ENCODE results near the gene TMEM117.
"Not testable (repeated sequence)": the region's sequence is repeated elsewhere in the genome, so short reads cannot be mapped to it uniquely, and the experiment has no call there.

Gene TMEM117

DNA sequence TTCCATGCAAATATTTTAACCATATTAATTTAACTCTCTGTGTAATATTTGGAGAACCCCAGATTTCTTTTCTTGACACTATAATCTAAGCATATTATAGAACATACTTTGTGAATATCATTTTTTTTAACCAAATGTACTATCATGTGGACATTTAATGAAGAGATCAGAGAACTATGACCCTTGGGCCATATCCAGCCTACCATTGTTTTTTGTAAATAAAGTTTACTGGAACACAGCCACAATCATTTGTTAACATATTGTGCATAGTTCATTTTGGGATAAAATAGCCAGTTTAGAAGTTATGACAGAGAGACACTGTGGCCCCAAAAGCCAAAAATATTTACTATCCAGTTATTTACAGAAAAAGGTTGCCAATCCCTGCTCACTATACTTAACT, 338.2 kb downstream of the TMEM117 start:
- in situ Hi-C loops (cut with MboI; ENCODE audit: low sequenced_read_pairs) = no loop called here

GRCh38 chr12:44184499-44185206, 348.8 kb downstream of the TMEM117 start:
- in situ Hi-C loops (cut with MboI; ENCODE audit: low sequenced_read_pairs) = no loop called here

GRCh38 chr12:44193281-44193680, 357.4 kb downstream of the TMEM117 start:
- in situ Hi-C loops (cut with MboI; ENCODE audit: low sequenced_read_pairs) = no loop called here

DNA sequence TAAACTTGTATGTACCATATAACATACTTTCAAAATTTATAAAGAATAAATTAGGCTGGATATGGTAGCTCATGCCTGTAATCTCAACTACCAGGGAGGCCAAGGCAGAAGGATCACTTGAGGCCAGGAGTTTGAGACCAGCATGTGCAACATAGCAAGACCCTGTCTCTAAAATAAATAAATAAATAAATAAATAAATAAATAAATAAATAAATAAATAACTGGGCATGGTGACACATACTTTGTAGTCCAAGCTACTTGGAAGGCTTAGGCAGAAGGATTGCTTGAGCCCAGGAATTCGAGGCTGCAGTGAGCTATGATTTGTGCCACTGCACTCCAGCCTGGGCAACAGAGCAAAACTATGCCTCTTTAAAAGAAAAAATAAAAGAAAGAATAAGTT, 359.8 kb downstream of the TMEM117 start:
- in situ Hi-C loops (cut with MboI; ENCODE audit: low sequenced_read_pairs) = not testable (repeated sequence)

- in situ Hi-C loops (cut with MboI; ENCODE audit: low sequenced_read_pairs) = no loop called here
Observed at GRCh38 chr12:44206045-44206444, 370.2 kb downstream of the TMEM117 start.

- in situ Hi-C loops (cut with MboI; ENCODE audit: low sequenced_read_pairs) = no loop called here
Observed at GRCh38 chr12:44217146-44217883, 381.4 kb downstream of the TMEM117 start.

- in situ Hi-C loops (cut with MboI; ENCODE audit: low sequenced_read_pairs) = no loop called here
Observed at GRCh38 chr12:44223736-44224135, 387.9 kb downstream of the TMEM117 start.

GRCh38 chr12:44224399-44225148, 388.7 kb downstream of the TMEM117 start:
- in situ Hi-C loops (cut with MboI; ENCODE audit: low sequenced_read_pairs) = no loop called here

DNA sequence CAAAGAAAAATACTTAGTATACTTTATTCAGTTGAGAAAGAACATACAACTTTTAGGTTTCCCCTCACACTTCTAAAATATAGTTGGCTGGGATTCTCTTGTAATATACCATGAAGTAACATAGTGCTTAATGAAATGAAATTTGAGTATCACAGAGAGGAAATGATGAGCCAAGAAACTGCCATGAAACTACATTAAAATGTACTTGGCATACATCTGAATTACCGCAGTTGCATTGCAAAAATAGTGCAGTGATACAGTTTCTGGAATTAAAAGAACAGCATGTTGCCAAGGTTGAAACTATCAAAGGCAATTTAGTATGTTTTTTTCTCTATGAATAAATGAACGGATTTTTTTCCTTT, 389.2 kb downstream of the TMEM117 start:
- in situ Hi-C loops (cut with MboI; ENCODE audit: low sequenced_read_pairs) = no loop called here

DNA sequence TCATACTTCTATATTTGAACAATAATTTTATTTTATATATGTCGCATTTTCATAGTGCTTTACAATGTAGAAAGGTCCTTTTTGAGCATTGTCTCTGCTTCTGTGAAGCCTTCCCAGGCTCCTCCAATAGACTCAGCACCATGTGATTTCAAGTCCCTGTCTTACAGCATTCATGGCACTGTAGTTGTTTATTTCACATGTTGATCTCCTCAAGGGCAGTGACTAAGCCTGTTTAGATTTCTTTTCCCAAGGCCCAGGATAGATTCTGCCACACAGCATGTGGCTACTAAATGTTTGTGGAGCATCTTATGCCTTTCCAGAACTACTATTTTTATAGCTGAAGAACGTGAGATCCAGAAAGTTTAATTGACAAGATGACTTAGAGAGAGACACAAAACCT, 391.7 kb downstream of the TMEM117 start:
- in situ Hi-C loops (cut with MboI; ENCODE audit: low sequenced_read_pairs) = no loop called here

GRCh38 chr12:44229846-44230245, 394.0 kb downstream of the TMEM117 start:
- in situ Hi-C loops (cut with MboI; ENCODE audit: low sequenced_read_pairs) = no loop called here

DNA sequence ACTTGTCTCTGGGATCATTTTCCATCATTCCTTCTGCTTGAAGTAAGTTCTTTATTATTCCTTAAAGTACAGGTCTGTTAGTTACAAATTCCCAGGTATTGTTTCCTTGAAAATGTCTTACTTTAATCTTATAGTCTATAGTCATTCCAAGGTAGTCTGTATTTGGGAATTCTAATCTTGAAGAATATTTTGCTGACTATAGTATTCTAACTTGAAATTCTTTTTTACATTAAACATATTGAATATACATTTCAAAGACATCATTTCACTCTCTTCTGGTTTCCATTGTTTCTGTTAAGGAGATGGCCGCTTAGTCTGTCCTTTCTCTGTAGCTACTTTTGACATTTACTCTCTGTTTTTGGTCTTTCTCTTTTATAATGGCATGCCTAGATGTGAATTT, 399.8 kb downstream of the TMEM117 start:
- in situ Hi-C loops (cut with MboI; ENCODE audit: low sequenced_read_pairs) = no loop called here

DNA sequence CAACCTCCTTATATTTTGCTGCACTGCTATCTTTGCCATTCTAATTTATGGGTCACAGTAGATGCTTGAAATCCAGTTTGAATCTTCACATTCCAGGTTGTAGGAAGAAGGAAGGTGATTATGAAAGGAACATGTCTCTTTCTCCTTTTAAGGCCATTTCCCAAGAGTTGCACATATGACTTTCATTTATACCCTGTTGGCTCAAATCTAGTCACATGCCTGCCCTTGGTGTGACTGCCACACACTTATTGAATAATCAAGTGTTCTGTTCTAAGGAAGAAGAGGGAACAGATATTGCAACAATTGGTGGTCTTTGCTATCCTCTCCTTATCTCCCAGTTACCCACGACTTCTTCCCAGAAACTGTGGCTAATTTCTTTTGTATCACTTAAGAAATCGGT, 404.3 kb downstream of the TMEM117 start:
- in situ Hi-C loops (cut with MboI; ENCODE audit: low sequenced_read_pairs) = no loop called here

DNA sequence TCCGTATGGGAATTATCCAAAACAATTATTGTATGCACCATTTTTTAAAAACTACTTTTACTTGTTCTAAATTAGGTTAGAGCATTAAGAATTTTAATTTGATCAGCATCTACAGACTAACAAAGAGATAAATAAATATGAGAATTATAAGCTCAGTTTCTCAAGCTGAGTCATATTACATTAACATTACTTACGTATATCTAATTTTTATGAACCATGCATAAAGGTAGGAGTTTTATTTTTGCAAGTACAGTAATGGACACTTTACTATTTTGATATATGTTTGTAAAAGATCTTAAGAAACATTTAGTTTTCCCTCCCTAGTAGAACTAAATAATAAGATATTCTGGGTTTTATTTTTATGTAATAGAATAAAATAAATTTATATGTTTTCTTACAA, 410.1 kb downstream of the TMEM117 start:
- in situ Hi-C loops (cut with MboI; ENCODE audit: low sequenced_read_pairs) = no loop called here

DNA sequence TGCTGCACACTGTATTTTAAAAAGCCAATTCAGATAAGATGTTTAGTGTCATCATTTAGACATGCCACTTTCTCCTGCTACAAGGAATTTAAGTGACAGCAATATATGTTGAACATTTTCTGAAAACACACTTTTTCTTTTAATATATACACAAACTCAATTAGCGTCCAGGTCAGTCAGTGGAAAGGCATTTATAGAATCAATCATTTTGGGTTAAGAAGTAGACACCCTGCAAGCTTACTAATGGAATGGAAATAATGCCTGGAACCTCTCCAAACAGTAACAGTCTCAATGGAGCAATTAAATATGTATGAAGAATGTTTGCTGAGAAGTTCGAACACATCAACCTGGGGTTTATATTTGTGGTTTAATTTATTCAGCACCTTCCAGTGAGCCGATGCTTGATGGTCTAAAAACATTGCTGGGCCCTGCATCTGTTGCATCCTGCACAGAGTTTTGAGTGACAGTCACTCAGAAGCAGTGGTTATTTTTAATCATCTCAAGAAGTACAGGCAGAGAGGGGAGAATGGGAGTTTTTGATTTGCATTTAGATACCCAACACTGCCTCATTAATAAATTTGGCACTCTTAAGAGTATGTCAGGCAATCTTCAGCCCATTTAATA, 410.7 kb downstream of the TMEM117 start:
- in situ Hi-C loops (cut with MboI; ENCODE audit: low sequenced_read_pairs) = no loop called here

- in situ Hi-C loops (cut with MboI; ENCODE audit: low sequenced_read_pairs) = no loop called here
Observed at GRCh38 chr12:44247588-44247987, 411.7 kb downstream of the TMEM117 start.

DNA sequence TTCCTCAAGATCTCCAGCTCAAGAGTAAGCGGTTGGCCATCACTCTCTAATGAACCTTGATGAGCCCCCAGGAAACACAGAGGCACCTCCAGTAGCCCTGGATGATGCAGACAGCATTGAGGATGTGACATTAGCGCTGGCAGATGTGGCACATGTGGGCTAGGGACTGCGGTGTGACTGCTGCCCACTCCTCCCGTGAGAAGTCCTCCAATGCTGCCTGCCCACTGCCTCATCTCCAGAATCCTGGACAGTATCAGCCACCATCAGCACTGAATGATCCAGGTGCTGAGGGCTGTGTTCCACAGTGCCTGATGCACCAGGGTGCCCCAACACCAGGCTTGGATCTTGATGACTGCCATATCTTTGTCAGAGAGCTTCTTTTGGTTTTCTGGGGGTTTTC, 412.6 kb downstream of the TMEM117 start:
- in situ Hi-C loops (cut with MboI; ENCODE audit: low sequenced_read_pairs) = no loop called here

DNA sequence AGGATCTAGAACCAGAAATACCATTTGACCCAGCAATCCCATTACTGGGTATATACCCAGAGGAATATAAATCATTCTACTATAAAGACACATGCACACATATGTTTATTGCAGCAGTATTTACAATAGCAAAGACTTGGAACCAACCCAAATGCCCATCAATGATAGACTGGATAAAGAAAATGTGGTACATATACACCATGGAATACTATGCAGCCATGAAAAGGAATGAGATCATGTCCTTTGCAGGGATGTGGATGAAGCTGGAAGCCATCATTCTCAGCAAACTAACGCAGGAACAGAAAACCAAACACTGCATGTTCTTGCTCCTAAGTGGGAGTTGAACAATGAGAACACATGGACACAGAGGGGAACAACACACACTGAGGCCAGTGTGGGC, 414.6 kb downstream of the TMEM117 start:
- in situ Hi-C loops (cut with MboI; ENCODE audit: low sequenced_read_pairs) = not testable (repeated sequence)

GRCh38 chr12:44253338-44253856, 417.5 kb downstream of the TMEM117 start:
- in situ Hi-C loops (cut with MboI; ENCODE audit: low sequenced_read_pairs) = no loop called here

DNA sequence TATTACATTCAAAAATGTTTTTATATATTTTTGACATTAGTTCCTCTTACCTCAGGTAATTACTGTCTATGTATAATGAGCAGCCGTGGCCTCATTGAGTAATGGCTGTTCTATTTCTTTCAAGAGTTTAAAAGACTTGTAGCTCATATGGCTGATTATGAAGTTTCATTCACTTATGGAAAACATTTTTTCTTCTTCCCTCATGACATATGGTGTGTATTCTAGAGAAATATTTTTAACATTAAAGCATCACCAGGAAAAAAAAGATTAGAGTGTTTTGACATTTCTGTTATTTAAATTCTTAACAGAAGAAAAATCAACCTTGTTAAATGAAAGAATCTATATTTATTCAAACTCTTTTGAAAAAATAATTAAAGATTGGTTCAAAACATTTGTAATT, 422.4 kb downstream of the TMEM117 start:
- in situ Hi-C loops (cut with MboI; ENCODE audit: low sequenced_read_pairs) = no loop called here

DNA sequence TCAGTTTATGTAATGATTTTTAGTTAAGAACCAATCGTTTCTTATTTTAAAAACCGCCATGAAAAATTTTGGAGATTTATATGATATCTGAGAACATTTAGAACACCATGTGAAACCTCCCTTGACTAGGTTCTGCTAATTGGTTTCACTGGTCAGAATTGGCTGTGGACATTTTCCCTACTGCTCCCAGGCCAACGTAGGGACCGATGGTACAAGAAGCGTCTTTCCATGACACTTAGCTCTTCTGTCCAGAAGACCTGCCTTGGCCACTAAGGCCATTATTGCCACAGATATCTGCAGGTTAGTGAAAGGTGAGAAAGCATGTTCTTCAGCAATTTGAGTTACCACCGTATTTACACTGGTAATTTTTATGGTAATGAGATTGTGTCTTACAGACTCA, 424.0 kb downstream of the TMEM117 start:
- in situ Hi-C loops (cut with MboI; ENCODE audit: low sequenced_read_pairs) = no loop called here
